Rectal smooth muscle tissue (tissue), 1 donor: ENCODE results near the gene ALKBH3.

ENCODE experiments used
- H3K27ac ChIP-seq: one replicate; pipeline ENCODE4 v1.7.0; 2013; ENCODE audit warnings: low read depth, low read length, inconsistent platforms
- H3K27me3 ChIP-seq: one replicate; pipeline ENCODE4 v1.7.0; 2013; ENCODE audit warnings: low read length; ENCODE audit not compliant: control insufficient read depth, insufficient read depth
- H3K36me3 ChIP-seq: one replicate; pipeline ENCODE4 v1.7.0; 2013; ENCODE audit warnings: low read length; ENCODE audit not compliant: control insufficient read depth, insufficient read depth
- H3K4me1 ChIP-seq: one replicate; pipeline ENCODE4 v1.7.0; 2013; ENCODE audit warnings: low read length; ENCODE audit not compliant: control insufficient read depth, insufficient read depth
- H3K4me3 ChIP-seq: one replicate; pipeline ENCODE4 v1.7.0; 2013; ENCODE audit warnings: low read length
- H3K9ac ChIP-seq: one replicate; pipeline ENCODE4 v1.7.0; 2013; ENCODE audit warnings: low read length

The ALKBH3 gene

GRCh38 chr11:43901551-43901950 is 20.9 kb downstream of the ALKBH3 start:
- no peaks in the 10 kb centered on the region for H3K27me3 ChIP-seq
- H3K36me3 ChIP-seq, result peaks cover 32% of the 10 kb centered on the region
- no peak overlapping the region for H3K27ac ChIP-seq
- H3K9ac ChIP-seq, result no peak overlapping the region
- H3K4me3 ChIP-seq, result no peak overlapping the region
- H3K4me1 ChIP-seq, result peaks cover 4% of the 10 kb centered on the region

GRCh38 chr11:43903078-43903477 is 22.4 kb downstream of the ALKBH3 start:
- Histone ChIP-seq H3K27me3 (no peaks in the 10 kb centered on the region), H3K4me1 (peaks cover 4% of the 10 kb centered on the region), H3K9ac (no peak overlapping the region), H3K27ac (no peak overlapping the region), H3K4me3 (no peak overlapping the region), H3K36me3 (peaks cover 27% of the 10 kb centered on the region)

- no peak overlapping the region for H3K9ac ChIP-seq
- H3K27me3 ChIP-seq, result no peaks in the 10 kb centered on the region
- no peak overlapping the region for H3K27ac ChIP-seq
- no peak overlapping the region for H3K4me3 ChIP-seq
- peaks cover 20% of the 10 kb centered on the region for H3K36me3 ChIP-seq
- H3K4me1 ChIP-seq, result peaks cover 4% of the 10 kb centered on the region
Observed at GRCh38 chr11:43903969-43904368, 23.3 kb downstream of the ALKBH3 start.

- Histone ChIP-seq H3K4me3 (no peak overlapping the region), H3K27ac (peak overlapping the region; percentile 7), H3K9ac (no peak overlapping the region)
Observed at GRCh38 chr11:43904742-43905535, 24.3 kb downstream of the ALKBH3 start.

GRCh38 chr11:43905813-43906241 is 25.2 kb downstream of the ALKBH3 start:
- no peaks in the 10 kb centered on the region for H3K27me3 ChIP-seq
- peaks cover 4% of the 10 kb centered on the region for H3K4me1 ChIP-seq
- peak overlapping the region; percentile 17 for H3K27ac ChIP-seq
- H3K36me3 ChIP-seq, result peaks cover 16% of the 10 kb centered on the region
- no peak overlapping the region for H3K9ac ChIP-seq
- no peak overlapping the region for H3K4me3 ChIP-seq

More at GRCh38 chr11:43904742-43905535, 24.3 kb downstream of the ALKBH3 start:
- H3K36me3 ChIP-seq, result peaks cover 20% of the 10 kb centered on the region
- H3K4me1 ChIP-seq, result peaks cover 4% of the 10 kb centered on the region
- H3K27me3 ChIP-seq, result no peaks in the 10 kb centered on the region

- no peak overlapping the region for H3K9ac ChIP-seq
- no peak overlapping the region for H3K4me3 ChIP-seq
- H3K36me3 ChIP-seq, result peaks cover 8% of the 10 kb centered on the region
- no peak overlapping the region for H3K27ac ChIP-seq
- H3K27me3 ChIP-seq, result no peaks in the 10 kb centered on the region
- H3K4me1 ChIP-seq, result peaks cover 4% of the 10 kb centered on the region
Observed at GRCh38 chr11:43907028-43907975, 26.7 kb downstream of the ALKBH3 start.

GRCh38 chr11:43908191-43908590 is 27.6 kb downstream of the ALKBH3 start:
- H3K27ac ChIP-seq, result no peak overlapping the region

GRCh38 chr11:43908683-43909082 is 28.1 kb downstream of the ALKBH3 start:
- H3K27me3 ChIP-seq, result no peaks in the 10 kb centered on the region
- H3K4me3 ChIP-seq, result no peak overlapping the region
- no peak overlapping the region for H3K27ac ChIP-seq
- H3K9ac ChIP-seq, result no peak overlapping the region
- no peaks in the 10 kb centered on the region for H3K36me3 ChIP-seq
- peaks cover 4% of the 10 kb centered on the region for H3K4me1 ChIP-seq

More at GRCh38 chr11:43908191-43908590, 27.6 kb downstream of the ALKBH3 start:
- no peak overlapping the region for H3K4me3 ChIP-seq
- no peak overlapping the region for H3K9ac ChIP-seq
- H3K27me3 ChIP-seq, result no peaks in the 10 kb centered on the region
- peaks cover 3% of the 10 kb centered on the region for H3K36me3 ChIP-seq
- peaks cover 4% of the 10 kb centered on the region for H3K4me1 ChIP-seq

- H3K9ac ChIP-seq, result no peak overlapping the region
- H3K27ac ChIP-seq, result no peak overlapping the region
- no peaks in the 10 kb centered on the region for H3K27me3 ChIP-seq
- no peaks in the 10 kb centered on the region for H3K36me3 ChIP-seq
- peaks cover 4% of the 10 kb centered on the region for H3K4me1 ChIP-seq
- no peak overlapping the region for H3K4me3 ChIP-seq
Observed at GRCh38 chr11:43913829-43914380, 33.3 kb downstream of the ALKBH3 start.

- Histone ChIP-seq H3K27me3 (no peaks in the 10 kb centered on the region), H3K4me1 (peaks cover 4% of the 10 kb centered on the region), H3K9ac (no peak overlapping the region), H3K4me3 (no peak overlapping the region), H3K27ac (no peak overlapping the region), H3K36me3 (peaks cover under 1% of the 10 kb centered on the region)
Observed at GRCh38 chr11:43914466-43914865, 33.8 kb downstream of the ALKBH3 start.

- Histone ChIP-seq H3K4me3 (no peak overlapping the region), H3K36me3 (peaks cover 7% of the 10 kb centered on the region), H3K27ac (no peak overlapping the region), H3K9ac (no peak overlapping the region), H3K27me3 (no peaks in the 10 kb centered on the region), H3K4me1 (peaks cover 15% of the 10 kb centered on the region)
Observed at GRCh38 chr11:43916621-43917020, 36.0 kb downstream of the ALKBH3 start.

GRCh38 chr11:43917851-43918250 is 37.2 kb downstream of the ALKBH3 start:
- peaks cover 23% of the 10 kb centered on the region for H3K4me1 ChIP-seq
- H3K27me3 ChIP-seq, result no peaks in the 10 kb centered on the region
- H3K36me3 ChIP-seq, result peaks cover 10% of the 10 kb centered on the region
- H3K27ac ChIP-seq, result no peak overlapping the region
- no peak overlapping the region for H3K9ac ChIP-seq
- H3K4me3 ChIP-seq, result no peak overlapping the region
